GM12878 (cell line): ENCODE results near the gene NFE2L3. TPM values are rescaled to one million over a fixed set of nuclear protein-coding genes. Genes with fewer than 3 reads are reported as not detected.

Experiments used
- ATAC-seq: fragments of 200-7000 bp; cut with Tn5 transposase; 3 replicates; pipeline ENCODE4 v1.9.1; 2020; ENCODE audit warnings: mild to moderate bottlenecking, moderate library complexity
- BruUV-seq: library from RNA; stranded (reverse); fragments of 400-500 nt; replicated peaks from 2 replicates; lab custom pipeline; 2021; lab: Mats Ljungman, UMichigan
- CTCF ChIA-PET: fragments of 300-600 bp; sonication (Branson Sonifier 250); formaldehyde crosslinking; extraction: SDS; loops from one replicate; lab custom pipeline; 2021; ENCODE audit warnings: inconsistent platforms; lab: Yijun Ruan, JAX
- POLR2A ChIA-PET: fragments of 350-600 bp; formaldehyde crosslinking; extraction: SDS; loops from one replicate; lab custom pipeline; 2021; ENCODE audit warnings: inconsistent platforms; lab: Charles Lee
- RAD21 ChIA-PET: fragments of 300-600 bp; sonication (Branson Sonifier 250); formaldehyde crosslinking; loops from one replicate; lab custom pipeline; 2023; ENCODE audit warnings: antibody characterized with exemption; ENCODE audit not compliant: unreplicated experiment; lab: Charles Lee
- SMC1A ChIA-PET: fragments of 300-600 bp; sonication (Branson Sonifier 250); formaldehyde crosslinking; loops from one replicate; lab custom pipeline; 2023; ENCODE audit not compliant: unreplicated experiment, uncharacterized antibody; lab: Charles Lee
- DNase-seq: peaks from one replicate; pipeline ENCODE4 v3.0.0-alpha.2; 2011; ENCODE audit warnings: low read depth, low spot score
- FAIRE-seq: peaks from 3 replicates; lab custom pipeline; 2011; peaks lifted over from hg19 to GRCh38; lab: Jason Lieb, UNC
- H2AFZ ChIP-seq: 2 replicates; pipeline ENCODE4 v1.6.0; 2011; ENCODE audit warnings: low read depth, low read length, control low read depth; ENCODE audit not compliant: control insufficient read depth
- H3K27ac ChIP-seq: 2 replicates; pipeline ENCODE4 v1.5.1; 2011; ENCODE audit warnings: control low read depth; ENCODE audit not compliant: control insufficient read depth, insufficient read depth
- H3K27me3 ChIP-seq, 2 experiments: replicated peaks in 1 of 2; 2 replicates each; pipeline versions ENCODE4 v1.6.0 to v1.6.1; 2011; ENCODE audit warnings: low read length in 1 of 2; ENCODE audit not compliant: control insufficient read depth in 2 of 2, insufficient read depth in 2 of 2
- H3K36me3 ChIP-seq, 2 experiments: 2 replicates each; pipeline ENCODE4 v1.5.1; 2011; ENCODE audit warnings: low read length in 1 of 2; ENCODE audit not compliant: control insufficient read depth in 2 of 2, insufficient read depth in 2 of 2
- H3K4me1 ChIP-seq: 2 replicates; pipeline ENCODE4 v1.6.1; 2011; ENCODE audit warnings: mild to moderate bottlenecking, low read length, moderate library complexity, mixed read lengths; ENCODE audit not compliant: control insufficient read depth, insufficient read depth
- H3K4me2 ChIP-seq: 2 replicates; pipeline ENCODE4 v1.6.0; 2011; ENCODE audit warnings: control low read depth; ENCODE audit not compliant: control insufficient read depth, insufficient read depth
- H3K4me3 ChIP-seq: fragments of 200-600 bp; sonication (generic); 2 replicates; pipeline ENCODE4 v1.5.1; 2016
- H3K79me2 ChIP-seq: 2 replicates; pipeline ENCODE4 v1.6.0; 2011; ENCODE audit warnings: low read length; ENCODE audit not compliant: control insufficient read depth, insufficient read depth
- H3K9ac ChIP-seq: 2 replicates; pipeline ENCODE4 v1.8.0; 2011; ENCODE audit warnings: low read length, control low read depth, mixed read lengths; ENCODE audit not compliant: control insufficient read depth, insufficient read depth
- H3K9me3 ChIP-seq: replicated peaks from 3 replicates; pipeline ENCODE4 v1.5.1; 2011; ENCODE audit warnings: mild to moderate bottlenecking, low read length; ENCODE audit not compliant: control insufficient read depth, insufficient read depth
- H4K20me1 ChIP-seq: 2 replicates; pipeline ENCODE4 v1.6.0; 2011; ENCODE audit not compliant: control insufficient read depth, insufficient read depth
- BCL11A ChIP-seq: IDR thresholded peaks from 2 replicates; pipeline ENCODE4 v1.6.1; 2011; ENCODE audit warnings: low read depth, low read length
- PKNOX1 ChIP-seq: fragments of 450-650 bp; IDR thresholded peaks from 2 replicates; pipeline ENCODE4 v1.6.1; 2016; ENCODE audit warnings: mild to moderate bottlenecking
- POLR2AphosphoS2 ChIP-seq: IDR thresholded peaks from 2 replicates; pipeline ENCODE4 v1.6.1; 2011; ENCODE audit warnings: low read depth, mild to moderate bottlenecking, low read length, improper control_type of control experiment, moderate library complexity
- STAT1 ChIP-seq: fragments of 450-650 bp; conservative IDR thresholded peaks from 2 replicates; pipeline ENCODE4 v1.6.1; 2014; ENCODE audit warnings: antibody characterized with exemption, mild to moderate bottlenecking
- TBL1XR1 ChIP-seq: IDR thresholded peaks from 2 replicates; pipeline ENCODE4 v1.6.1; 2012; ENCODE audit warnings: low read depth, low read length, improper control_type of control experiment
- WRNIP1 ChIP-seq: IDR thresholded peaks from 2 replicates; pipeline ENCODE4 v1.6.1; 2011; ENCODE audit warnings: low read depth, low read length, improper control_type of control experiment, borderline replicate concordance
- ZBED1 ChIP-seq: IDR thresholded peaks from 2 replicates; pipeline ENCODE4 v1.6.1; 2016; ENCODE audit warnings: borderline replicate concordance
- WGBS: methylation state at CpG from one replicate; pipeline ENCODE4 v1.1.6; 2016; ENCODE audit warnings: low lambda C conversion rate; ENCODE audit not compliant: insufficient replicate concordance, insufficient coverage; ENCODE audit errors: missing lambda C conversion rate; 5-methylcytosine and 5-hydroxymethylcytosine counted together
- in situ Hi-C: fragments of 300-500 bp; cut with MboI; formaldehyde crosslinking; loops from 9 replicates; pipeline ENCODE4 v1.14.3; 2018; ENCODE audit warnings: mixed read lengths
- intact Hi-C: fragments of 100-400 bp; cut with micrococcal nuclease; formaldehyde crosslinking; loops from one replicate; pipeline ENCODE4 v1.14.2; 2022; ENCODE audit not compliant: unreplicated experiment
- polyA plus RNA-seq, 11 experiments: library from polyadenylated mRNA; depleted of rRNA in 4 of 11; unstranded in 6 of 11; stranded (reverse) in 5 of 11; fragments of >200 nt; fragmentation: Nextera tagmentation in 4 of 11; fragmentation: Illumina TruSeq in 1 of 11; extraction: Ambion mirVana in 4 of 11; extraction: Trizol in 1 of 11; gene quantifications; 1 replicate in 1 of 11; 2 replicates in 10 of 11; pipeline versions ENCODE4 v1.2.1 to v1.2.3, GENCODE V29; 2011 to 2016; ENCODE audit warnings: inconsistent platforms in 2 of 11, missing spikeins in 2 of 11, low read depth in 1 of 11
- total RNA-seq, 4 experiments: library from RNA; depleted of rRNA in 3 of 4; stranded (reverse); fragments of >200 nt in 3 of 4; fragmentation: Illumina TruSeq in 1 of 4; extraction: Trizol in 1 of 4; gene quantifications; 2 replicates each; pipeline versions ENCODE4 v1.2.1 to v1.2.3, GENCODE V29; 2013 to 2021

The NFE2L3 gene
- total and polyA plus RNA-seq, 10 of the 15 experiments (the other 5 are each of a cell fraction or from before 2014, with no cell fraction given): 4.4 to 34.9 (median 13.0) TPM

- H3K9me3 ChIP-seq: no peaks in the 10 kb centered on the region; the same call in 2 of the 3 replicates
- peaks cover 8% of the 10 kb centered on the region for H4K20me1 ChIP-seq
- ChIA-PET CTCF (interaction anchor here (0.5 to 13.1 kb wide), 21 partner anchors 11 to 305 kb away, joined by 3 to 203 read pairs (median 7); partner anchors contain the start of genes NFE2L3 and SNX10), RAD21 (interaction anchor here (0.8 to 12.7 kb wide), 18 partner anchors 10 to 310 kb away, joined by 3 to 164 read pairs (median 7); partner anchors contain the start of genes NFE2L3 and SNX10), SMC1A (interaction anchor here (0.6 to 11.0 kb wide), 22 partner anchors 10 to 337 kb away, joined by 3 to 198 read pairs (median 7); partner anchors contain the start of gene NFE2L3), POLR2A (interaction anchor here (0.6 to 12.7 kb wide), 9 partner anchors 28 to 232 kb away, joined by 3 to 206 read pairs (median 4); partner anchors contain the start of gene NFE2L3)
- 1% methylated on average over 7 of the region's 7 CpGs for WGBS
- H3K36me3 ChIP-seq: peaks cover 6 to 27% of the 10 kb centered on the region in 2 experiments
- peak overlapping the region; percentile 98 for H3K4me3 ChIP-seq
- FAIRE-seq: no peak
- TF ChIP-seq WRNIP1 (0 out of 2 replicates have a peak, but pooled peaks have one; percentile 75), ZBED1 (peak; percentile 29; the same call in 1 of the 2 replicates), STAT1 (no peak), PKNOX1 (no peak), TBL1XR1 (peak; percentile 73; the same call in 1 of the 2 replicates), BCL11A (no peak), POLR2AphosphoS2 (0 out of 2 replicates have a peak, but pooled peaks have one; percentile 51)
- H3K4me2 ChIP-seq: peak overlapping the region; percentile 31; the same call in 1 of the 2 replicates
- ATAC-seq: no peak
- no peak overlapping the region for H2AFZ ChIP-seq
- peaks cover 13% of the 10 kb centered on the region for H3K4me1 ChIP-seq
- in situ Hi-C loops: loop anchor here (5.0 to 10.0 kb wide), 3 partner anchors 166 to 306 kb away; no protein-coding TSS in a partner anchor
- peak overlapping the region; percentile 98 for H3K9ac ChIP-seq
- intact Hi-C loops: no loop called here
- peaks cover 91% of the 10 kb centered on the region for H3K79me2 ChIP-seq
- BruUV-seq: no TSS peak
- DNase-seq: no peak
- peak overlapping the region; percentile 94 for H3K27ac ChIP-seq
- no peaks in the 10 kb centered on the region for H3K27me3 ChIP-seq
Measured at GRCh38 chr7:26198781-26199169, 46.8 kb downstream of the NFE2L3 start.
